H1 (cell line): ENCODE data around the gene ZSCAN22. TPM values are rescaled to one million over a fixed set of nuclear protein-coding genes. Genes with fewer than 3 reads are reported as not detected.
A peak's percentile ranks its signal among the peaks of the same experiment; 100 is the strongest.

Source experiments
- CTCF ChIA-PET: fragments of 300-600 bp; sonication (Branson Sonifier 250); formaldehyde crosslinking; loops from one replicate; lab custom pipeline; 2021; ENCODE audit not compliant: partially characterized antibody; lab: Charles Lee
- POLR2A ChIA-PET: fragments of 300-600 bp; sonication (Branson Sonifier 250); formaldehyde crosslinking; loops from one replicate; lab custom pipeline; 2021; ENCODE audit warnings: inconsistent platforms; ENCODE audit not compliant: partially characterized antibody; lab: Charles Lee
- DNase-seq, 2 experiments: peaks; one replicate each; pipeline versions ENCODE4 v3.0.0 to v3.0.0-alpha.2; 2010 to 2022; ENCODE audit warnings: low spot score in 2 of 2, low read depth in 1 of 2, mixed read lengths in 1 of 2
- FAIRE-seq: peaks from 2 replicates; lab custom pipeline; 2011; peaks lifted over from hg19 to GRCh38; lab: Jason Lieb, UNC
- H2AFZ ChIP-seq: 2 replicates; pipeline ENCODE4 v1.8.1; 2012; ENCODE audit warnings: low read length, inconsistent platforms
- H2AK5ac ChIP-seq: 2 replicates; pipeline ENCODE4 v1.6.1; 2013; ENCODE audit warnings: low read depth, low read length
- H2BK120ac ChIP-seq: replicated peaks from 2 replicates; pipeline ENCODE3; 2013; ENCODE audit warnings: low read depth, low read length, inconsistent platforms
- H2BK12ac ChIP-seq: 2 replicates; pipeline ENCODE4 v1.6.1; 2013; ENCODE audit warnings: low read depth, low read length
- H2BK15ac ChIP-seq: 2 replicates; pipeline ENCODE4 v1.6.1; 2013; ENCODE audit warnings: low read length
- H2BK20ac ChIP-seq: 2 replicates; pipeline ENCODE4 v1.6.1; 2013; ENCODE audit warnings: low read length
- H2BK5ac ChIP-seq: 2 replicates; pipeline ENCODE4 v1.6.1; 2013; ENCODE audit warnings: low read depth, low read length
- H3K14ac ChIP-seq: 2 replicates; pipeline ENCODE4 v1.6.1; 2013; ENCODE audit warnings: inconsistent platforms; ENCODE audit not compliant: insufficient read length
- H3K18ac ChIP-seq: 2 replicates; pipeline ENCODE4 v1.6.1; 2013; ENCODE audit warnings: low read length; ENCODE audit errors: extremely low read depth
- H3K23ac ChIP-seq: 2 replicates; pipeline ENCODE4 v1.6.1; 2013; ENCODE audit warnings: inconsistent platforms; ENCODE audit not compliant: insufficient read length
- H3K23me2 ChIP-seq: 2 replicates; pipeline ENCODE4 v1.6.1; 2013; ENCODE audit warnings: low read depth, low read length
- H3K27ac ChIP-seq: 2 replicates; pipeline ENCODE4 v1.6.1; 2011; ENCODE audit warnings: low read depth, low read length, inconsistent platforms
- H3K27me3 ChIP-seq, 4 experiments: replicated peaks in 1 of 4; 1 replicate in 1 of 4; 2 replicates in 3 of 4; pipeline versions ENCODE4 v1.6.1 to v1.8.1; 2011 to 2013; ENCODE audit warnings: low read length in 3 of 4, mild to moderate bottlenecking in 3 of 4, inconsistent platforms in 2 of 4, mixed read lengths in 2 of 4, moderate library complexity in 1 of 4; ENCODE audit not compliant: control insufficient read depth in 3 of 4, insufficient read depth in 3 of 4; ENCODE audit errors: extremely low read depth in 1 of 4
- H3K36me3 ChIP-seq, 4 experiments: 2 replicates each; pipeline versions ENCODE4 v1.6.1 to v1.8.1; 2011 to 2013; ENCODE audit warnings: mild to moderate bottlenecking in 4 of 4, low read length in 3 of 4, moderate library complexity in 2 of 4, control low read depth in 1 of 4, inconsistent platforms in 1 of 4; ENCODE audit not compliant: insufficient read depth in 4 of 4, control insufficient read depth in 2 of 4
- H3K4ac ChIP-seq: replicated peaks from 2 replicates; pipeline ENCODE3; 2013; ENCODE audit warnings: low read length, low read depth, mixed read lengths, inconsistent platforms; ENCODE audit not compliant: insufficient read length
- H3K4me1 ChIP-seq, 4 experiments: replicated peaks in 1 of 4; 1 replicate in 1 of 4; 2 replicates in 3 of 4; pipeline versions ENCODE4 v1.6.1 to v1.8.1; 2011 to 2013; ENCODE audit warnings: low read length in 3 of 4, inconsistent platforms in 2 of 4, mixed read lengths in 1 of 4; ENCODE audit not compliant: insufficient read depth in 4 of 4, control insufficient read depth in 3 of 4
- H3K4me2 ChIP-seq, 2 experiments: 2 replicates each; pipeline versions ENCODE4 v1.6.1 to v1.8.1; 2011 to 2013; ENCODE audit warnings: low read depth in 2 of 2, low read length in 2 of 2, control low read depth in 1 of 2, inconsistent platforms in 1 of 2, mild to moderate bottlenecking in 1 of 2; ENCODE audit not compliant: insufficient read depth in 1 of 2
- H3K4me3 ChIP-seq, 4 experiments: fragments of 200-600, 300-600 bp in 1 of 4; sonication (generic), shearing (Covaris generic), sonication (Bioruptor Twin) in 1 of 4; 2 replicates each; pipeline versions ENCODE4 v1.5.1 to v1.8.1; 2011 to 2016; ENCODE audit warnings: low read length in 4 of 4, low read depth in 3 of 4, control low read depth in 2 of 4, inconsistent platforms in 2 of 4, mild to moderate bottlenecking in 2 of 4, mixed read lengths in 1 of 4, moderate library complexity in 1 of 4; ENCODE audit not compliant: insufficient read depth in 2 of 4; ENCODE audit errors: extremely low read depth in 1 of 4
- H3K56ac ChIP-seq: replicated peaks from 2 replicates; pipeline ENCODE3; 2013; ENCODE audit warnings: low read depth, mild to moderate bottlenecking, mixed read lengths, low read length, inconsistent platforms; ENCODE audit not compliant: insufficient read length
- H3K79me1 ChIP-seq: 2 replicates; pipeline ENCODE4 v1.6.1; 2013; ENCODE audit warnings: low read depth, low read length, control low read depth
- H3K79me2 ChIP-seq, 2 experiments: 2 replicates each; pipeline versions ENCODE4 v1.6.1 to v1.8.1; 2012 to 2013; ENCODE audit warnings: low read length in 2 of 2, mild to moderate bottlenecking in 2 of 2, inconsistent platforms in 1 of 2; ENCODE audit not compliant: insufficient read depth in 2 of 2, control insufficient read depth in 1 of 2
- H3K9ac ChIP-seq, 4 experiments: replicated peaks in 1 of 4; 1 replicate in 1 of 4; 2 replicates in 3 of 4; pipeline versions ENCODE4 v1.6.1 to v1.8.1; 2011 to 2013; ENCODE audit warnings: low read depth in 3 of 4, low read length in 3 of 4, control low read depth in 2 of 4, mild to moderate bottlenecking in 2 of 4, moderate library complexity in 2 of 4, inconsistent platforms in 1 of 4; ENCODE audit errors: extremely low read depth in 1 of 4
- H3K9me3 ChIP-seq, 2 experiments: 2 replicates each; pipeline versions ENCODE4 v1.6.1 to v1.8.1; 2012 to 2013; ENCODE audit warnings: mild to moderate bottlenecking in 2 of 2, moderate library complexity in 2 of 2, control low read depth in 1 of 2, inconsistent platforms in 1 of 2, low read depth in 1 of 2, low read length in 1 of 2, mixed read lengths in 1 of 2; ENCODE audit not compliant: insufficient read depth in 2 of 2
- H4K20me1 ChIP-seq, 2 experiments: replicated peaks in 1 of 2; 2 replicates each; pipeline versions ENCODE3 to v1.8.1; 2011 to 2013; ENCODE audit warnings: inconsistent platforms in 2 of 2, low read length in 2 of 2, mild to moderate bottlenecking in 1 of 2; ENCODE audit not compliant: insufficient read depth in 2 of 2, control insufficient read depth in 1 of 2
- H4K5ac ChIP-seq: 2 replicates; pipeline ENCODE4 v1.6.1; 2013; ENCODE audit warnings: low read length, low read depth, mixed read lengths, inconsistent platforms; ENCODE audit not compliant: insufficient read length
- H4K8ac ChIP-seq: 2 replicates; pipeline ENCODE4 v1.8.0; 2013; ENCODE audit warnings: mild to moderate bottlenecking, moderate library complexity, low read length, inconsistent platforms; ENCODE audit not compliant: insufficient read depth; ENCODE audit errors: extremely low read depth
- H4K91ac ChIP-seq: replicated peaks from 2 replicates; pipeline ENCODE3; 2013; ENCODE audit warnings: low read length, mixed read lengths, inconsistent platforms; ENCODE audit not compliant: insufficient read length
- CBX5 ChIP-seq: fragments of 300-800, 300-1000 bp; sonication (generic); IDR thresholded peaks from 2 replicates; pipeline ENCODE4 v1.7.1; 2016; ENCODE audit warnings: antibody characterized with exemption, low read length, low read depth
- EGR1 ChIP-seq: IDR thresholded peaks from 2 replicates; pipeline ENCODE4 v1.6.1; 2011; ENCODE audit warnings: low read depth, low read length, borderline replicate concordance
- EP300 ChIP-seq, 2 experiments: IDR thresholded peaks; 1 replicate in 1 of 2; 2 replicates in 1 of 2; pipeline ENCODE4 v1.6.1; 2011 to 2012; ENCODE audit warnings: low read depth in 2 of 2, low read length in 2 of 2, mild to moderate bottlenecking in 2 of 2, borderline replicate concordance in 1 of 2, inconsistent platforms in 1 of 2, moderate library complexity in 1 of 2
- KDM1A ChIP-seq: fragments of 200-600, 300-600 bp; sonication (generic); IDR thresholded peaks from 2 replicates; pipeline ENCODE4 v1.7.1; 2016; ENCODE audit warnings: mild to moderate bottlenecking, low read length, borderline replicate concordance
- POU5F1 ChIP-seq: IDR thresholded peaks from 2 replicates; pipeline ENCODE4 v1.6.1; 2011; ENCODE audit warnings: low read depth, mild to moderate bottlenecking, low read length, moderate library complexity
- SP2 ChIP-seq: IDR thresholded peaks from 2 replicates; pipeline ENCODE4 v1.6.1; 2012; ENCODE audit warnings: mild to moderate bottlenecking, low read length, inconsistent platforms
- SP4 ChIP-seq: IDR thresholded peaks from 2 replicates; pipeline ENCODE4 v1.6.1; 2012; ENCODE audit warnings: low read length, inconsistent platforms
- SRF ChIP-seq: IDR thresholded peaks from 2 replicates; pipeline ENCODE4 v1.6.1; 2011; ENCODE audit warnings: mild to moderate bottlenecking, low read depth, low read length, moderate library complexity
- TBP ChIP-seq: IDR thresholded peaks from 2 replicates; pipeline ENCODE4 v1.6.1; 2011; ENCODE audit warnings: low read depth, low read length, improper control_type of control experiment
- TCF12 ChIP-seq: IDR thresholded peaks from 2 replicates; pipeline ENCODE4 v1.6.1; 2011; ENCODE audit warnings: low read depth, mild to moderate bottlenecking, low read length
- WGBS, 2 experiments: shearing (Covaris generic) in 1 of 2; methylation state at CpG; one replicate each; pipeline versions ENCODE4 v1.1.6 to v1.1.7; 2013 to 2015; ENCODE audit warnings: low lambda C conversion rate in 2 of 2, mixed read lengths in 2 of 2, inconsistent platforms in 1 of 2, low coverage in 1 of 2, missing lambda C conversion rate in 1 of 2; ENCODE audit not compliant: insufficient replicate concordance in 2 of 2, insufficient coverage in 1 of 2, insufficient read length in 1 of 2; ENCODE audit errors: extremely low coverage in 1 of 2, missing lambda C conversion rate in 1 of 2; 5-methylcytosine and 5-hydroxymethylcytosine counted together
- polyA plus RNA-seq, 7 experiments: library from polyadenylated mRNA; depleted of rRNA in 3 of 7; stranded (reverse) in 5 of 7; unstranded in 2 of 7; fragments of >200 nt in 5 of 7; fragments of 200-250 nt in 2 of 7; gene quantifications; 1 replicate in 5 of 7; 2 replicates in 1 of 7; 4 replicates in 1 of 7; pipeline versions ENCODE4 v1.2.1 to v1.2.3, GENCODE V29; 2011 to 2013; ENCODE audit warnings: missing spikeins in 2 of 7, mixed read lengths in 2 of 7
- total RNA-seq: library from RNA; stranded (reverse); fragmentation: NEBNext Ultra II Directional; extraction: Animal tissue kit (Norgen Biotek cat#: 25700); gene quantifications from 2 replicates; pipeline ENCODE4 v1.2.1, GENCODE V29; 2021

The ZSCAN22 gene
- total and polyA plus RNA-seq, 2 of the 8 experiments (the other 6 are each of a cell fraction or from before 2014, with no cell fraction given), result 3.2 to 3.3 TPM

DNA sequence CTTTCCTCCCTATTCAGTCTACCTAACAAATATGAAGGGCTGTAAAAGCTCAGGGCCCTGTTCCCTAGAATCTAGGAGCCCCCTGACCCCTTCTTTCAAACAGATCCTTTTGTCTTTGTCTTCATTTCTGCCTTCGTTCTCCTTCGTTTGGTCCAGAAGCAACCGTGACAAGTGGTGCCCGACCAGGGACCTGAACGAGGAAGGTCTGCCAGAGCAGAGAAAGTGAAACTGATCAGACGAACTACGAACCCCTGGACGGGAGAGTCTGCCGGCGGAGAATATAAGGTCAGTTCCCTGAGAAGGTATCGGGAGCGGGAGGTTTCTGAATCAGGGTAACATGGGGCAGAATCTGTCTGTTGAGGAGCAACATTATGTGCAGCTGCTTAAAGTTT lies 20.9 kb upstream of the ZSCAN22 start:
- WGBS, 2 experiments, result 66% methylated on average over 12 of the region's 12 CpGs; no CpG with 5 or more reads in 1 of the 2 experiments
- Histone ChIP-seq H3K27me3 (no peaks in the 10 kb centered on the region), H3K14ac (no peak overlapping the region), H2BK12ac (no peak overlapping the region), H3K18ac (no peak overlapping the region), H2BK5ac (no peak overlapping the region), H3K23ac (no peak overlapping the region), H3K4me2 (peak overlapping the region; percentile 89 to 90), H2BK20ac (no peak overlapping the region), H2AK5ac (no peak overlapping the region), H4K8ac (no peak overlapping the region), H3K27ac (no peak overlapping the region), H4K91ac (no peak overlapping the region), H3K4ac (no peak overlapping the region), H3K9ac (peak overlapping the region; percentile 9 to 93 (median 65); a peak in 5 of 7 replicates), H3K9me3 (no peaks in the 10 kb centered on the region), H3K36me3 (peaks cover 2 to 18% (median 13%) of the 10 kb centered on the region in 4 experiments; a peak in 6 of 8 replicates), H3K79me1 (no peaks in the 10 kb centered on the region), H4K20me1 (peaks cover 3 to 5% of the 10 kb centered on the region in 2 experiments), H4K5ac (no peak overlapping the region), H3K4me3 (peak overlapping the region; percentile 87 to 99 (median 98)), H3K4me1 (peaks cover 0 to 3% (median 1%) of the 10 kb centered on the region in 4 experiments; a peak in 3 of 7 replicates), H3K79me2 (peaks cover 0 to 10% of the 10 kb centered on the region in 2 experiments; a peak in 1 of 4 replicates), H2AFZ (no peak overlapping the region), H2BK120ac (no peak overlapping the region), H3K56ac (no peak overlapping the region), H3K23me2 (peaks cover 6% of the 10 kb centered on the region), H2BK15ac (no peak overlapping the region)
- CTCF ChIA-PET, result interaction anchor here (0.6 to 1.5 kb wide), 5 partner anchors 9 to 112 kb away, joined by 3 to 5 read pairs (median 4); no protein-coding TSS in a partner anchor
- POLR2A ChIA-PET, result interaction anchor here (0.7 to 2.6 kb wide), 15 partner anchors 8 to 151 kb away, joined by 3 to 14 read pairs (median 4); partner anchors contain the start of genes ZNF274, ZNF544 and ZNF8
- DNase-seq (no peak), FAIRE-seq (no peak)
- no peak for TF ChIP-seq EGR1
- no peak for TF ChIP-seq POU5F1
- no peak for TF ChIP-seq CBX5
- TF ChIP-seq SRF, result no peak
- TF ChIP-seq SP2, result no peak
- no peak for TF ChIP-seq TBP
- no peak for TF ChIP-seq EP300 (IDR thresholded peaks at IDR 0.05; ENCODE audit: borderline replicate concordance in 1 of 2, low read depth in 2 of 2, low read length in 2 of 2)
- TF ChIP-seq TCF12, result no peak
- no peak for TF ChIP-seq KDM1A
- TF ChIP-seq SP4, result no peak
